ENCODE results near the gene KIF5B.

DNA sequence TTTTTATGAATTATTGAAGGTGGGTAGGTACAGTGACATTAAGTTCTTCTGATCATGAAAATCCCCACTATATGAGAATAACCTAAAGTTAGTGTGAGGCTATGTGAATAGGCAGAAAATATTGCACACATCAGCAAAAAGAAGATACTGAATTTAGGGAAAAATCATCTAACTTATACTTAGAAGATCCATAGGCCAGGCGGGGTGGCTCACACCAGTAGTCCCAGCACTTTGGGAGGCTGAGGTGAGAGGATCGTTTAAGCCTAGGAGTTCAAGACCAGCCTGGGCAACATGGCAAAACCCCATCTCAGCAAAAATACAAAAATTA lies 78.1 kb downstream of the KIF5B start:
- TF ChIP-seq, protein P1, sequence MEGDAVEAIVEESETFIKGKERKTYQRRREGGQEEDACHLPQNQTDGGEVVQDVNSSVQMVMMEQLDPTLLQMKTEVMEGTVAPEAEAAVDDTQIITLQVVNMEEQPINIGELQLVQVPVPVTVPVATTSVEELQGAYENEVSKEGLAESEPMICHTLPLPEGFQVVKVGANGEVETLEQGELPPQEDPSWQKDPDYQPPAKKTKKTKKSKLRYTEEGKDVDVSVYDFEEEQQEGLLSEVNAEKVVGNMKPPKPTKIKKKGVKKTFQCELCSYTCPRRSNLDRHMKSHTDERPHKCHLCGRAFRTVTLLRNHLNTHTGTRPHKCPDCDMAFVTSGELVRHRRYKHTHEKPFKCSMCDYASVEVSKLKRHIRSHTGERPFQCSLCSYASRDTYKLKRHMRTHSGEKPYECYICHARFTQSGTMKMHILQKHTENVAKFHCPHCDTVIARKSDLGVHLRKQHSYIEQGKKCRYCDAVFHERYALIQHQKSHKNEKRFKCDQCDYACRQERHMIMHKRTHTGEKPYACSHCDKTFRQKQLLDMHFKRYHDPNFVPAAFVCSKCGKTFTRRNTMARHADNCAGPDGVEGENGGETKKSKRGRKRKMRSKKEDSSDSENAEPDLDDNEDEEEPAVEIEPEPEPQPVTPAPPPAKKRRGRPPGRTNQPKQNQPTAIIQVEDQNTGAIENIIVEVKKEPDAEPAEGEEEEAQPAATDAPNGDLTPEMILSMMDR (conservative IDR thresholded peaks at IDR 0.05; ENCODE audit: low read depth in 2 of 2), result no peak
- no peak for TF ChIP-seq POLR2AphosphoS5 (IDR thresholded peaks at IDR 0.05; ENCODE audit: low read depth)
- no peak for TF ChIP-seq CREB1 (CRISPR knock-in tag; IDR thresholded peaks at IDR 0.05; ENCODE audit: low read depth)
- TF ChIP-seq ZNF114 (CRISPR knock-in tag; IDR thresholded peaks at IDR 0.05), result no peak

All from GM23338 (cell line).